ENCODE measurements around the gene RPP25L.
A peak's percentile ranks its signal among the peaks of the same experiment; 100 is the strongest.

DNA sequence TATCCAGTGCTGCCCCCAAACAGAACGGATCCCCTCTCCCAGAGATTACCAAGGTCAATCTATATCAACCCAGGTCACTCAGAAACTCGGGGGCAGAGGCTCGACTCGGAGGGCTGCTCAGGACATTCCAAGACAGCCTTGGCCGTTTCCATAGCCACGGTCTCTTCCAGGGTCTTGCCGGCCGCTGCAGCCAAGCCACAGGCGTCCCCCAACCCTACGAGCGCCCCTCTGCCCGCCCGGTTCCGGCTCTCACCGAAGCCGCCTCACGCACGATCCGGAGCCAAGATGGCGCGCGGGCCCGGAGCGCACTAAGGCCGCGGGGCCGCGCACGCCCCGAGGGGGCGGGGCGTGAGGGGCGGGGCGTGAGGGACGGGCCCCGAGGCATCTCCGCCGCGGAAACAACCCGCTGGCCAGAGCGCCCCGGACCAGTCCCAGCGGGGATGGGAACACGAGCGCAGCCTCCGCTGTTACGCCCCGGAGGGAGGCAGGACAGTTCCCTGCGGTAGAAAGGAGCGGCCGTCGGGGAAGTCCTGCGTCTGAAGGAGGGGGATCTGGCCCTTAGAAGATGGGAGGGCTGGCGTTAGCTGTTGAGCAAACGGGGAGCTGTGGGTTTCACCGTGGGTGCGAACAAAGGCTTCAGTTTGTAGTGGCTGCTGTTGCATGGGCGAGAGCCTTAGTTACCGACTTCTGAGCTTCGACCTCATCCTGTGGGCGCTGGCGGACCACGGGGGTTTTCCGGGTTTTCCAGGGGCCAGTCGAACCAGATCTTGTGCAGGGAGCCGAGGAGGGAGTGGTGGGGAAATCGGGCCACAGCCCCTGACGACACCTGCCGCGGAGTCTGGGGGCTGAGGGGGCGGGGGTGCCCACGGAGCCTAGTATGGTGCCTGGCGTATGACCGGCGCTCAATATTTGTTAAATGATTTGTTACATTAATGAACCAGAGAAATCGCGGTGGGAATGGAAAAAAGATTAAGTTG, at the start of gene RPP25L:
- TF ChIP-seq ZNF263 (CRISPR knock-in tag; IDR thresholded peaks at IDR 0.05; ENCODE audit: borderline replicate concordance) (no peak), JUND (IDR thresholded peaks at IDR 0.05; ENCODE audit: borderline replicate concordance, low read depth, low read length) (no peak), JUND (tag; IDR thresholded peaks at IDR 0.05; ENCODE audit: borderline replicate concordance, low read depth, low read length) (no peak), RCOR1 (IDR thresholded peaks at IDR 0.05; ENCODE audit: borderline replicate concordance in 1 of 2, low read depth in 2 of 2, low read length in 2 of 2) (0 out of 4 replicates have a peak, but pooled peaks of 1 of the 2 experiments have one; percentile 12), SMC3 (conservative IDR thresholded peaks at IDR 0.05; ENCODE audit: insufficient read depth, low read depth, low read length) (no peak), POLR2AphosphoS5 (IDR thresholded peaks at IDR 0.05; ENCODE audit: control insufficient read depth, insufficient read depth, low read depth, low read length) (peak; percentile 80), ZNF23 (CRISPR knock-in tag; IDR thresholded peaks at IDR 0.05) (no peak), SRSF1 (IDR thresholded peaks at IDR 0.05; ENCODE audit: low read depth, low read length) (no peak), PTBP1 (IDR thresholded peaks at IDR 0.05; ENCODE audit: low read depth, low read length) (no peak)
- TF ChIP-seq, protein P1, sequence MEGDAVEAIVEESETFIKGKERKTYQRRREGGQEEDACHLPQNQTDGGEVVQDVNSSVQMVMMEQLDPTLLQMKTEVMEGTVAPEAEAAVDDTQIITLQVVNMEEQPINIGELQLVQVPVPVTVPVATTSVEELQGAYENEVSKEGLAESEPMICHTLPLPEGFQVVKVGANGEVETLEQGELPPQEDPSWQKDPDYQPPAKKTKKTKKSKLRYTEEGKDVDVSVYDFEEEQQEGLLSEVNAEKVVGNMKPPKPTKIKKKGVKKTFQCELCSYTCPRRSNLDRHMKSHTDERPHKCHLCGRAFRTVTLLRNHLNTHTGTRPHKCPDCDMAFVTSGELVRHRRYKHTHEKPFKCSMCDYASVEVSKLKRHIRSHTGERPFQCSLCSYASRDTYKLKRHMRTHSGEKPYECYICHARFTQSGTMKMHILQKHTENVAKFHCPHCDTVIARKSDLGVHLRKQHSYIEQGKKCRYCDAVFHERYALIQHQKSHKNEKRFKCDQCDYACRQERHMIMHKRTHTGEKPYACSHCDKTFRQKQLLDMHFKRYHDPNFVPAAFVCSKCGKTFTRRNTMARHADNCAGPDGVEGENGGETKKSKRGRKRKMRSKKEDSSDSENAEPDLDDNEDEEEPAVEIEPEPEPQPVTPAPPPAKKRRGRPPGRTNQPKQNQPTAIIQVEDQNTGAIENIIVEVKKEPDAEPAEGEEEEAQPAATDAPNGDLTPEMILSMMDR (IDR thresholded peaks at IDR 0.05 in 2 of 3, conservative IDR thresholded peaks at IDR 0.05 in 1 of 3; ENCODE audit: insufficient read depth in 2 of 3, low read depth in 1 of 3, low read length in 3 of 3) = no peak
- TF ChIP-seq, protein P2, sequence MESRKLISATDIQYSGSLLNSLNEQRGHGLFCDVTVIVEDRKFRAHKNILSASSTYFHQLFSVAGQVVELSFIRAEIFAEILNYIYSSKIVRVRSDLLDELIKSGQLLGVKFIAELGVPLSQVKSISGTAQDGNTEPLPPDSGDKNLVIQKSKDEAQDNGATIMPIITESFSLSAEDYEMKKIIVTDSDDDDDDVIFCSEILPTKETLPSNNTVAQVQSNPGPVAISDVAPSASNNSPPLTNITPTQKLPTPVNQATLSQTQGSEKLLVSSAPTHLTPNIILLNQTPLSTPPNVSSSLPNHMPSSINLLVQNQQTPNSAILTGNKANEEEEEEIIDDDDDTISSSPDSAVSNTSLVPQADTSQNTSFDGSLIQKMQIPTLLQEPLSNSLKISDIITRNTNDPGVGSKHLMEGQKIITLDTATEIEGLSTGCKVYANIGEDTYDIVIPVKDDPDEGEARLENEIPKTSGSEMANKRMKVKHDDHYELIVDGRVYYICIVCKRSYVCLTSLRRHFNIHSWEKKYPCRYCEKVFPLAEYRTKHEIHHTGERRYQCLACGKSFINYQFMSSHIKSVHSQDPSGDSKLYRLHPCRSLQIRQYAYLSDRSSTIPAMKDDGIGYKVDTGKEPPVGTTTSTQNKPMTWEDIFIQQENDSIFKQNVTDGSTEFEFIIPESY (CRISPR knock-in tag; IDR thresholded peaks at IDR 0.05) = no peak
- TF ChIP-seq, protein P3, sequence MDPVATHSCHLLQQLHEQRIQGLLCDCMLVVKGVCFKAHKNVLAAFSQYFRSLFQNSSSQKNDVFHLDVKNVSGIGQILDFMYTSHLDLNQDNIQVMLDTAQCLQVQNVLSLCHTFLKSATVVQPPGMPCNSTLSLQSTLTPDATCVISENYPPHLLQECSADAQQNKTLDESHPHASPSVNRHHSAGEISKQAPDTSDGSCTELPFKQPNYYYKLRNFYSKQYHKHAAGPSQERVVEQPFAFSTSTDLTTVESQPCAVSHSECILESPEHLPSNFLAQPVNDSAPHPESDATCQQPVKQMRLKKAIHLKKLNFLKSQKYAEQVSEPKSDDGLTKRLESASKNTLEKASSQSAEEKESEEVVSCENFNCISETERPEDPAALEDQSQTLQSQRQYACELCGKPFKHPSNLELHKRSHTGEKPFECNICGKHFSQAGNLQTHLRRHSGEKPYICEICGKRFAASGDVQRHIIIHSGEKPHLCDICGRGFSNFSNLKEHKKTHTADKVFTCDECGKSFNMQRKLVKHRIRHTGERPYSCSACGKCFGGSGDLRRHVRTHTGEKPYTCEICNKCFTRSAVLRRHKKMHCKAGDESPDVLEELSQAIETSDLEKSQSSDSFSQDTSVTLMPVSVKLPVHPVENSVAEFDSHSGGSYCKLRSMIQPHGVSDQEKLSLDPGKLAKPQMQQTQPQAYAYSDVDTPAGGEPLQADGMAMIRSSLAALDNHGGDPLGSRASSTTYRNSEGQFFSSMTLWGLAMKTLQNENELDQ (CRISPR knock-in tag; IDR thresholded peaks at IDR 0.05; ENCODE audit: borderline replicate concordance) = no peak; the same call in 1 of the 2 replicates
- TF ChIP-seq, protein P4, sequence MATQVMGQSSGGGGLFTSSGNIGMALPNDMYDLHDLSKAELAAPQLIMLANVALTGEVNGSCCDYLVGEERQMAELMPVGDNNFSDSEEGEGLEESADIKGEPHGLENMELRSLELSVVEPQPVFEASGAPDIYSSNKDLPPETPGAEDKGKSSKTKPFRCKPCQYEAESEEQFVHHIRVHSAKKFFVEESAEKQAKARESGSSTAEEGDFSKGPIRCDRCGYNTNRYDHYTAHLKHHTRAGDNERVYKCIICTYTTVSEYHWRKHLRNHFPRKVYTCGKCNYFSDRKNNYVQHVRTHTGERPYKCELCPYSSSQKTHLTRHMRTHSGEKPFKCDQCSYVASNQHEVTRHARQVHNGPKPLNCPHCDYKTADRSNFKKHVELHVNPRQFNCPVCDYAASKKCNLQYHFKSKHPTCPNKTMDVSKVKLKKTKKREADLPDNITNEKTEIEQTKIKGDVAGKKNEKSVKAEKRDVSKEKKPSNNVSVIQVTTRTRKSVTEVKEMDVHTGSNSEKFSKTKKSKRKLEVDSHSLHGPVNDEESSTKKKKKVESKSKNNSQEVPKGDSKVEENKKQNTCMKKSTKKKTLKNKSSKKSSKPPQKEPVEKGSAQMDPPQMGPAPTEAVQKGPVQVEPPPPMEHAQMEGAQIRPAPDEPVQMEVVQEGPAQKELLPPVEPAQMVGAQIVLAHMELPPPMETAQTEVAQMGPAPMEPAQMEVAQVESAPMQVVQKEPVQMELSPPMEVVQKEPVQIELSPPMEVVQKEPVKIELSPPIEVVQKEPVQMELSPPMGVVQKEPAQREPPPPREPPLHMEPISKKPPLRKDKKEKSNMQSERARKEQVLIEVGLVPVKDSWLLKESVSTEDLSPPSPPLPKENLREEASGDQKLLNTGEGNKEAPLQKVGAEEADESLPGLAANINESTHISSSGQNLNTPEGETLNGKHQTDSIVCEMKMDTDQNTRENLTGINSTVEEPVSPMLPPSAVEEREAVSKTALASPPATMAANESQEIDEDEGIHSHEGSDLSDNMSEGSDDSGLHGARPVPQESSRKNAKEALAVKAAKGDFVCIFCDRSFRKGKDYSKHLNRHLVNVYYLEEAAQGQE (IDR thresholded peaks at IDR 0.05; ENCODE audit: borderline replicate concordance) = peak; percentile 60
- TF ChIP-seq, protein P4 (CRISPR knock-in tag; IDR thresholded peaks at IDR 0.05; ENCODE audit: low read depth) = no peak

Measured in K562 (cell line).